Effector memory CD4-positive, alpha-beta T cell (primary cell): ENCODE results near the gene CXXC5.

Source experiments
- DNase-seq, 3 donors: peaks; one replicate each; pipeline ENCODE4 v3.0.0-alpha.2; 2020
- H3K27ac ChIP-seq: 2 replicates; pipeline ENCODE4 v1.7.0; 2013; ENCODE audit warnings: mild to moderate bottlenecking, low read length, moderate library complexity; ENCODE audit not compliant: insufficient read depth, poor library complexity, severe bottlenecking
- H3K27me3 ChIP-seq: replicated peaks from 2 replicates; pipeline ENCODE4 v1.7.0; 2013; ENCODE audit warnings: mild to moderate bottlenecking, low read length; ENCODE audit not compliant: insufficient read depth, control insufficient read depth, poor library complexity, severe bottlenecking
- H3K36me3 ChIP-seq: 2 replicates; pipeline ENCODE4 v1.7.0; 2013; ENCODE audit warnings: mild to moderate bottlenecking, low read length, moderate library complexity; ENCODE audit not compliant: control insufficient read depth, insufficient read depth
- H3K4me1 ChIP-seq: 2 replicates; pipeline ENCODE4 v1.7.0; 2013; ENCODE audit warnings: low read length, mild to moderate bottlenecking; ENCODE audit not compliant: control insufficient read depth, insufficient read depth, poor library complexity, severe bottlenecking
- H3K4me3 ChIP-seq: 2 replicates; pipeline ENCODE4 v1.7.0; 2013; ENCODE audit warnings: low read length, low read depth, mild to moderate bottlenecking; ENCODE audit not compliant: insufficient read depth, poor library complexity, severe bottlenecking
- H3K9me3 ChIP-seq: 2 replicates; pipeline ENCODE4 v1.7.0; 2013; ENCODE audit warnings: mild to moderate bottlenecking, low read length, moderate library complexity; ENCODE audit not compliant: control insufficient read depth

Gene CXXC5

DNA sequence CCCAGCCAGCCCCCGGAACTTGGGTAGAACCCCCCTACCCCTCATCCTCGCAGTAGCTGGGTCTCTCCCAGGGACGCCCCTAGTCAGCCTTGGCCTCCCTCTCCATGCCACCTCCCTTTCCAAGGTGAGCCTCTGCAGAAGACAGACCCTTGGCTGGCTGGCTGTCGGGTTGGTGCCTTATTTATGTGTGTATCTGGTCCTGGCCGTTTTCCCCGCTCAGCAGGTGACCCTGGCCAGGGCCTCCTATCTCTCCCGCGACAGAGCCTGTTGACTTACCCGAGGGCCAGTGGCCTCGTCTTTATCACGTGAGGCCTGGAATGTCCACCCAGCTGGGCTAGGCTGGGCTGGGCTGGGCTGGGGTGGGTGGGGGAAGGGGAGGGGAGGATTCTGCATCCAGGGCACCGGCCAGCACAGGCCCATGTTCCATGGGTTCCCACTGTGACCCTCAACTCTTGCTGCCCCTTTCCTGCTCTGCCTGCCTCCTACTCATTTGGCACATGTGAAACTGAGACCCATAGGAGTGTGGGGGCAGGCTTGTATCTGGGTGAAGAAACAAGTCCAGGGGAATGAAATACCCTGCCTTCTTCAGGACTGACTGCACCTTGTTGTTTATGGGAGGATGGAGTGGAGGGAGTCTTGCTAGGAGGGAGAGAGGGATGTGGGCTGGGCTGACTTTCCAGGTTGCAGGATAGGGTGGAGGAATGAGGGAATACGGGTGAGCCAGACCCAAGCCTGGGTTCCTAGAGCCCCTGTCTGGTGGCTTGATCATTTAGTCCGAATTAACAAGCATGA, 3.1 kb downstream of the CXXC5 start:
- Histone ChIP-seq H3K27ac (no peak overlapping the region), H3K4me3 (no peak overlapping the region), H3K27me3 (peaks cover 55% of the 10 kb centered on the region), H3K9me3 (no peaks in the 10 kb centered on the region), H3K36me3 (no peaks in the 10 kb centered on the region), H3K4me1 (peaks cover 31% of the 10 kb centered on the region)
- no peak for DNase-seq

GRCh38 chr5:139651853-139652787, 4.0 kb downstream of the CXXC5 start:
- peak; percentile 31 to 70 (median 35) for DNase-seq
- H3K4me3 ChIP-seq: no peak overlapping the region
- H3K27me3 ChIP-seq: peaks cover 51% of the 10 kb centered on the region

GRCh38 chr5:139652788-139653241, 4.7 kb downstream of the CXXC5 start:
- DNase-seq: no peak
- no peak overlapping the region for H3K4me3 ChIP-seq
- H3K36me3 ChIP-seq: no peaks in the 10 kb centered on the region
- no peak overlapping the region for H3K27ac ChIP-seq
- H3K9me3 ChIP-seq: no peaks in the 10 kb centered on the region
- peaks cover 45% of the 10 kb centered on the region for H3K27me3 ChIP-seq
- peaks cover 25% of the 10 kb centered on the region for H3K4me1 ChIP-seq

More at GRCh38 chr5:139651853-139652787, 4.0 kb downstream of the CXXC5 start:
- no peak overlapping the region for H3K27ac ChIP-seq
- H3K9me3 ChIP-seq: no peaks in the 10 kb centered on the region
- no peaks in the 10 kb centered on the region for H3K36me3 ChIP-seq
- H3K4me1 ChIP-seq: peaks cover 30% of the 10 kb centered on the region

- H3K9me3 ChIP-seq: no peaks in the 10 kb centered on the region
- H3K27ac ChIP-seq: no peak overlapping the region
- no peak overlapping the region for H3K4me3 ChIP-seq
- peaks cover 37% of the 10 kb centered on the region for H3K27me3 ChIP-seq
- peaks cover 23% of the 10 kb centered on the region for H3K4me1 ChIP-seq
- DNase-seq: no peak
- no peaks in the 10 kb centered on the region for H3K36me3 ChIP-seq
Measured at GRCh38 chr5:139653616-139654015, 5.5 kb downstream of the CXXC5 start.

GRCh38 chr5:139654464-139654863, 6.3 kb downstream of the CXXC5 start:
- Histone ChIP-seq H3K9me3 (no peaks in the 10 kb centered on the region), H3K4me1 (peaks cover 14% of the 10 kb centered on the region), H3K27me3 (peaks cover 29% of the 10 kb centered on the region), H3K27ac (no peak overlapping the region), H3K4me3 (no peak overlapping the region), H3K36me3 (no peaks in the 10 kb centered on the region)
- no peak for DNase-seq

GRCh38 chr5:139654871-139655491, 6.8 kb downstream of the CXXC5 start:
- H3K4me3 ChIP-seq: no peak overlapping the region
- no peaks in the 10 kb centered on the region for H3K36me3 ChIP-seq
- no peak overlapping the region for H3K27ac ChIP-seq
- peaks cover 9% of the 10 kb centered on the region for H3K4me1 ChIP-seq
- no peaks in the 10 kb centered on the region for H3K9me3 ChIP-seq
- DNase-seq: no peak
- H3K27me3 ChIP-seq: peaks cover 24% of the 10 kb centered on the region

GRCh38 chr5:139655727-139656271, 7.7 kb downstream of the CXXC5 start:
- peaks cover 15% of the 10 kb centered on the region for H3K27me3 ChIP-seq
- peaks cover under 1% of the 10 kb centered on the region for H3K4me1 ChIP-seq
- no peaks in the 10 kb centered on the region for H3K36me3 ChIP-seq
- H3K4me3 ChIP-seq: no peak overlapping the region
- DNase-seq: no peak
- no peaks in the 10 kb centered on the region for H3K9me3 ChIP-seq
- no peak overlapping the region for H3K27ac ChIP-seq

DNA sequence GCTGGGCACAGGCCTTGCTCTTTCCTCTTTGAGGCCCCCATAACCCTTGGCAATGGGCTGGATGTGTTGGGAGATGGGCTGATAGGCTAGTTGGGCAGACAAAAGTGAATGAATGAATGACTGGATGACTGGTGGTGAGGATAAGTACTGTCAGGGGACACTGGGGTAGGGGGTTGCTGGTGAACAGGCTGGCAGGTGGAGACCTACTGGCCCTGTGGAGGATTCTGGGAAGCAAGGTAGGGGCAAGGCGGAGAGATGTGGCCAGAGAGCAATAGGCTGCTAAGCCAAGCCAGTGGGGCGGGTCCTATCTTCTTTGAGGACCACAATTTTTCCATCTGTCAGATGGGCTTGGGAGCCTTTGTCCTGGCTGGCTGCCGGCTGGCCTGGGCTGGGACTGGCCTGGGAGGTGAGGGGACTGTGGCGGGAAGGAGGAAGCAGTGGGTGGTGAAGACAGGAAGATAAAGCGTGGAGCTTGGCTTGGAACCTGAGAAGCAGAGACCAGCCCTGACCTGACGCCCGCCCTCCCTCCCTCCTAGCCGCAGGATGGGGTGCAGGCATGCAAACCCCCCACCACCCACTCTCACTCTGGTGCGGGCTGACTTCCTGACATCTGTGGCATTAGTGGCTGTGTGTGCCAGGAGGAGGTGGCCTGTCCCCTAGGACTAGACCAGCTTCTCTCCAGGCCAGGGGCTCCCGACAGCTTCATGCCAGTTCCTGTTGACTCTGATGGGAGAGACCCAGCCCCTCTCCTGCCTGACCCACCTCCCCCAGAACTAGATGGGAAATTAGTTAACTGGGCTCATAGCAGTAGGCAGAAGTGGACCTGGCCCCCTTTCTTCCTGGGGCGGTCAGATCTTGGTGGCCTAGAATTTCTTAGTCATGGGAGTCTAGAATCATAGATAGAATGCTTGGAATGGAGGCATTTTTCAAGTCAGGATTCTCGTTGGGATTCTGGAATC, 9.5 kb downstream of the CXXC5 start:
- DNase-seq: no peak
- no peaks in the 10 kb centered on the region for H3K9me3 ChIP-seq
- H3K36me3 ChIP-seq: no peaks in the 10 kb centered on the region
- no peak overlapping the region for H3K4me3 ChIP-seq
- H3K4me1 ChIP-seq: no peaks in the 10 kb centered on the region
- H3K27ac ChIP-seq: no peak overlapping the region
- H3K27me3 ChIP-seq: no peaks in the 10 kb centered on the region

GRCh38 chr5:139658501-139658927, 10.4 kb downstream of the CXXC5 start:
- Histone ChIP-seq H3K9me3 (no peaks in the 10 kb centered on the region), H3K27me3 (no peaks in the 10 kb centered on the region), H3K36me3 (no peaks in the 10 kb centered on the region), H3K27ac (no peak overlapping the region), H3K4me1 (no peaks in the 10 kb centered on the region), H3K4me3 (no peak overlapping the region)
- DNase-seq: no peak
